Gastroesophageal sphincter (tissue), 4 donors: ENCODE results near the gene ACSS3. TPM values are rescaled to one million over a fixed set of nuclear protein-coding genes. Genes with fewer than 3 reads are reported as not detected.

ENCODE experiments used
- ATAC-seq: fragments of 150-250 bp; one replicate; pipeline ENCODE4 v1.9.1; 2016; ENCODE audit warnings: mild to moderate bottlenecking, moderate library complexity
- H3K27ac ChIP-seq, 4 donors: fragments of 200-600 bp; sonication (generic) in 3 of 4; 1 replicate in 3 of 4; 2 replicates in 1 of 4; pipeline ENCODE4 v1.5.1; 2016 to 2019
- H3K27me3 ChIP-seq: fragments of 200-600 bp; sonication (generic); one replicate; pipeline ENCODE4 v1.5.1; 2019
- H3K36me3 ChIP-seq, 2 donors: fragments of 200-600 bp; sonication (generic); one replicate each; pipeline ENCODE4 v1.5.1; 2019; ENCODE audit warnings: control low read depth in 1 of 2
- H3K4me1 ChIP-seq, 3 donors: fragments of 200-600 bp; sonication (generic); 1 replicate in 2 of 3; 2 replicates in 1 of 3; pipeline ENCODE4 v1.5.1; 2016 to 2019; ENCODE audit warnings: control low read depth in 2 of 3
- H3K4me3 ChIP-seq, 2 donors: fragments of 200-600 bp; sonication (generic); one replicate each; pipeline ENCODE4 v1.5.1; 2019; ENCODE audit warnings: mild to moderate bottlenecking in 1 of 2, moderate library complexity in 1 of 2
- H3K9me3 ChIP-seq, 3 donors: fragments of 200-600 bp; sonication (generic); one replicate each; pipeline ENCODE4 v1.5.1; 2017 to 2019; ENCODE audit warnings: control low read depth in 2 of 3
- CTCF ChIP-seq, 4 experiments: fragments of 200-600 bp in 2 of 4; fragments of 450-650 bp in 2 of 4; sonication (generic) in 1 of 4; IDR thresholded peaks; one replicate each; pipeline ENCODE4 v1.5.1; 2017 to 2019; ENCODE audit warnings: antibody characterized with exemption in 4 of 4, mild to moderate bottlenecking in 2 of 4, moderate library complexity in 2 of 4
- EP300 ChIP-seq: sonication (generic); formaldehyde crosslinking; IDR thresholded peaks from one replicate; pipeline ENCODE4 v1.6.1; 2017; ENCODE audit warnings: antibody characterized with exemption, mild to moderate bottlenecking
- POLR2A ChIP-seq, 2 donors: fragments of 450-650 bp; IDR thresholded peaks; one replicate each; pipeline ENCODE4 v1.6.1; 2017; ENCODE audit warnings: antibody characterized with exemption in 2 of 2, mild to moderate bottlenecking in 2 of 2, moderate library complexity in 1 of 2
- POLR2AphosphoS5 ChIP-seq: sonication (generic); formaldehyde crosslinking; IDR thresholded peaks from one replicate; pipeline ENCODE4 v1.6.1; 2017; ENCODE audit warnings: antibody characterized with exemption
- WGBS, 2 donors: methylation state at CpG; one replicate each; pipeline ENCODE4 v1.1.5; 2018; ENCODE audit warnings: low coverage in 1 of 2; 5-methylcytosine and 5-hydroxymethylcytosine counted together
- total RNA-seq, 4 donors: library from RNA; depleted of rRNA; stranded (reverse); fragments of >200 nt; gene quantifications; one replicate each; pipeline ENCODE4 v1.1.0, GENCODE V29; 2016

The ACSS3 gene
- total RNA-seq, 4 donors from 2014 or later = 6.8 to 19.0 (median 13.5) TPM

DNA sequence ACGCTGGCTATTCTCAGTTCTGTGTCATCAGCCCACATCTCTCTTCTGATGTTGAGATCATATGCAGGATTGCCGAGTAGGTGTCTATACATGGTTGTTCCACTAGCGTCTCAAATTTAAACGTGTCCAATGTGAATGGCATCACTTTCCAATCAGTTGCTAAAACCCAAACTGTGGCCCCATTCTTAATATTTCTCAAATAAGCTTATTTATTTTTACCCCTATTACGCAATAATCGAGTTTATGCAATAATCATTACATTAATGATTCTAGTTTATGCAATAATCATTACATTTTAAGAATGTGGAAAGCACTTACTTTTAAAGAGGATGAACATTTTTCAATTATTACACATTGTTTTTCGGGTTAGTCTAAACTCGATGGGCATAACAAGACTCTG is 47.8 kb downstream of the ACSS3 start:
- Histone ChIP-seq H3K4me1 (no peaks in the 10 kb centered on the region), H3K4me3 (no peak overlapping the region), H3K27me3 (no peaks in the 10 kb centered on the region), H3K9me3 (no peaks in the 10 kb centered on the region), H3K27ac (no peak overlapping the region), H3K36me3 (no peaks in the 10 kb centered on the region)
- TF ChIP-seq POLR2A (IDR thresholded peaks at IDR 0.05) = no peak
- TF ChIP-seq CTCF (IDR thresholded peaks at IDR 0.05) = no peak
- TF ChIP-seq POLR2AphosphoS5 = no peak
- no peak for TF ChIP-seq EP300
- WGBS, 2 donors = 82 to 91% methylated on average over 8 of the region's 8 CpGs
- no peak for ATAC-seq

DNA sequence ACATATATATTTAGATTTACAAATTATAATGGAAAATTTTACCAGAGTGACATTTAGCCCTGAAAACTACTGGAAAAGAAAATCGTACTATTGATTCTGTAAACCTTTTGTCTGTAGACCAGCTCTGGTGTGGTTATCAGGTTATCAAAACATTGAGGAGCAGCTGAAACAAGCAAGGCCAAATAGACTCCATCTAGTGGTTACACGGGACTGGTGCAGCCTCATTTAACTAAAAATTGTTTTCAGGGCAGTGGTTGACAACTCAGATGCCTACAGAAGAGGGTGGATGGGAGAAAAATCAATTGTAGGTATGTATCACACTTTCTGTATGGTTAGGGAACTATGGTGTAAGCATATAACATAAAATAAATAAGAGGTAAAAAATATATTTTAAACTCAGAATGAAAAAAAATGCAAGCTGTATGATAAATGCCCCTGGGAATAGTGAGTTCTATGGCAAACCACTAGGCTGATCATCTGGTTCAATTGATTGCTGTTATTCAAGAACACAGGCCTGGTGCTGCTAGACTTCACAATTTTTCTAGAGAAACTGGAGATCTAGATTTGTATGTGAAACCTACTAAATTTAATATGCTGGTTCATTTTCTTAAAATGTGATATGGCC is 51.2 kb downstream of the ACSS3 start:
- H3K27ac ChIP-seq = no peak overlapping the region
- H3K36me3 ChIP-seq = no peaks in the 10 kb centered on the region
- H3K4me1 ChIP-seq = no peaks in the 10 kb centered on the region
- ATAC-seq = no peak
- TF ChIP-seq POLR2AphosphoS5 (no peak), EP300 (no peak), CTCF (IDR thresholded peaks at IDR 0.05) (peak; percentile 38 to 67 (median 51)), POLR2A (IDR thresholded peaks at IDR 0.05) (no peak)
- no peaks in the 10 kb centered on the region for H3K27me3 ChIP-seq
- 0 to 17% methylated on average over 2 of the region's 2 CpGs for WGBS, 2 donors
- no peak overlapping the region for H3K4me3 ChIP-seq
- no peaks in the 10 kb centered on the region for H3K9me3 ChIP-seq

DNA sequence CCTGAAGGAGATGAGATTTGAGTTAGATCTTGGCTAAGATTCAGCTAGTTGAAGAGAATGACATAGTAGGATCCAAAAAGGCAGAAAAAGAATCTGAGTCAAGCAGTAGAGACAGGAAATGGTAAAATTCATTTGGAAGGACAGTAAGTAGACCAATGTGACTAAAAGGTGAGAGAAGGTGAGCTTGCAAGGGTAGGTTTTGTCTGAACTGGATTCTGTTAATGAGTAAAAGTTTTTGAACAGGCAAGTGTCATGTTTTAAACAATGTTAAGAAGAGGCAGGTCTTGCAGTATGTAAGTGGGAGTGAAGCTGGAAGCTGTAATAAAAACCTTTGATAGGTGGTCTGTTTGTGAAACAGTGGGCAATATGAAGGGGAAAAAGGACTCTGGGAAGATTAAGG is 58.6 kb downstream of the ACSS3 start:
- H3K9me3 ChIP-seq = no peaks in the 10 kb centered on the region
- H3K4me1 ChIP-seq = no peaks in the 10 kb centered on the region
- no peak overlapping the region for H3K4me3 ChIP-seq
- H3K27ac ChIP-seq = no peak overlapping the region
- no peak for ATAC-seq
- no peaks in the 10 kb centered on the region for H3K36me3 ChIP-seq
- no peaks in the 10 kb centered on the region for H3K27me3 ChIP-seq
- TF ChIP-seq EP300 (no peak), CTCF (IDR thresholded peaks at IDR 0.05) (no peak), POLR2AphosphoS5 (no peak)

DNA sequence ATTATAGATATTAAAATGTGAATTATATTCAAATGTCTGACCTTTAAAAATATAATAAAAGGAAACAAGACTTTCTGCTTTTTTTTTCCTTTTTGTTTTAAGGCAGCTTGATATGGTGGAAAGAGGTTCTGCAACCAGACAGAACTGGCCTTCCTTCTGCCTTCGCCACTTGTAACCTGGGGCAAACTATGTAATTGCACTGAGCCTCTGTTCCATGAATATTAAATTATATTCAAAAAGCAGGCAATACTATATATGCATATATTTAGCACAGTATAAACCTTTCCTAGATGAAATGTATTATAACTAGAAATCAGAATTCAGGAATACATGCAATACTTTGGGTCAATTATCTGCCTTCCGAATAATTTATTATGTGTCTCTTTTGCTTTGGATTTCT is 59.9 kb downstream of the ACSS3 start:
- TF ChIP-seq POLR2AphosphoS5 = no peak
- TF ChIP-seq CTCF (IDR thresholded peaks at IDR 0.05) = no peak
- no peak for TF ChIP-seq POLR2A (IDR thresholded peaks at IDR 0.05)
- no peak for TF ChIP-seq EP300
- Histone ChIP-seq H3K27me3 (no peaks in the 10 kb centered on the region), H3K36me3 (no peaks in the 10 kb centered on the region), H3K4me1 (no peaks in the 10 kb centered on the region), H3K9me3 (no peaks in the 10 kb centered on the region), H3K4me3 (no peak overlapping the region), H3K27ac (no peak overlapping the region)
- ATAC-seq = no peak
- WGBS, 2 donors = 63 to 97% methylated on average over 2 of the region's 2 CpGs

DNA sequence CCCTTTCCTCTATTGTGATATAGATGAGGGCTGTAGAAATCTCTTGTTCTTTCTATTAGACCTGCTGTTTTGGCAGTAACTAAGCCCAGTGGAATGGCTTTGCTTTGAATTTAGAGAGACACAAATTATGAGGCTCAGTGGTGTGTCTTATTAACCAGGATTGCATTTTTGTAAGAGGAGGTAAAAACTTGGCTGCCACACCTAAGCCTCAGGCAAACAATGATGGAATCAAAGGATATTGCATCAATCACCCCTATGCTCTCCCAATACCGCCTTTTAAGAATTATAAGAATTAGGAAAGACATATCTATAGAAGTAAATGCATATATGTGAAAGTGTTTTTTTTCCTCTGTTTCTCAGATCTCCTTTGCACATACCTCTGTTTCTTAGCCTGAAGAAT is 63.3 kb downstream of the ACSS3 start:
- no peak for ATAC-seq
- 89 to 100% methylated on average over 1 of the region's 1 CpG for WGBS, 2 donors
- no peak for TF ChIP-seq POLR2AphosphoS5
- no peak for TF ChIP-seq POLR2A (IDR thresholded peaks at IDR 0.05)

More for the DNA sequence above, 63.3 kb downstream of the ACSS3 start:
- H3K4me1 ChIP-seq = no peaks in the 10 kb centered on the region
- H3K36me3 ChIP-seq = no peaks in the 10 kb centered on the region
- no peaks in the 10 kb centered on the region for H3K27me3 ChIP-seq
- H3K27ac ChIP-seq = no peak overlapping the region
- no peak overlapping the region for H3K4me3 ChIP-seq
- no peaks in the 10 kb centered on the region for H3K9me3 ChIP-seq
